ENCODE measurements around the gene ZNF691. TPM values are rescaled to one million over a fixed set of nuclear protein-coding genes. Genes with fewer than 3 reads are reported as not detected.

The ZNF691 gene
- polyA plus RNA-seq, 2 of the 4 experiments (the other 2 are of a cell fraction) = 4.8 to 6.2 TPM

GRCh38 chr1:42848823-42849537, 2.6 kb downstream of the ZNF691 start:
- peaks cover 5% of the 10 kb centered on the region; the same call in 1 of the 3 replicates for H3K9me3 ChIP-seq
- no peak overlapping the region for H3K4me2 ChIP-seq
- no peak for FAIRE-seq
- DNase-seq (ENCODE audit: low read depth in 1 of 2, low spot score in 1 of 2) = no peak
- no peak for TF ChIP-seq NPAS2 (CRISPR knock-in tag; IDR thresholded peaks at IDR 0.05; ENCODE audit: borderline replicate concordance)
- TF ChIP-seq CBX8 (IDR thresholded peaks at IDR 0.05) = no peak
- TF ChIP-seq USF2 (IDR thresholded peaks at IDR 0.05) = no peak
- TF ChIP-seq NFE2L2 (conservative IDR thresholded peaks at IDR 0.05; ENCODE audit: low read length) = no peak
- no peak for TF ChIP-seq ZSCAN20 (CRISPR knock-in tag; IDR thresholded peaks at IDR 0.05)
- no peak for TF ChIP-seq RNF2 (IDR thresholded peaks at IDR 0.05; ENCODE audit: borderline replicate concordance, low read depth)
- TF ChIP-seq CEBPB (IDR thresholded peaks at IDR 0.05) = no peak
- no peak for TF ChIP-seq REST (IDR thresholded peaks at IDR 0.05)
- no peak for TF ChIP-seq FOXS1 (CRISPR knock-in tag; IDR thresholded peaks at IDR 0.05)
- no peak for TF ChIP-seq BHLHE40 (IDR thresholded peaks at IDR 0.05; ENCODE audit: low read depth, low read length)
- TF ChIP-seq KDM1A (IDR thresholded peaks at IDR 0.05; ENCODE audit: low read depth) = no peak
- no peak for TF ChIP-seq CTCF (IDR thresholded peaks at IDR 0.05)
- no peak for TF ChIP-seq HMGXB4 (CRISPR knock-in tag; IDR thresholded peaks at IDR 0.05; ENCODE audit: borderline replicate concordance)
- TF ChIP-seq EHMT2 (IDR thresholded peaks at IDR 0.05; ENCODE audit: low read depth) = no peak
- TF ChIP-seq TP53 (CRISPR knock-in tag; IDR thresholded peaks at IDR 0.05) = no peak
- H3K4me1 ChIP-seq = peaks cover 15% of the 10 kb centered on the region; the same call in 2 of the 3 replicates
- ATAC-seq = no peak
- 87% methylated on average over 2 of the region's 2 CpGs for WGBS (ENCODE audit: missing lambda C conversion rate)
- H3K27ac ChIP-seq = no peak overlapping the region
- no peak overlapping the region for H3K4me3 ChIP-seq
- ChIA-PET POLR2A (no interaction called here), CTCF (interaction anchor here (1.7 kb wide), 1 partner anchor 72 kb away, joined by 11 read pairs; no protein-coding TSS in a partner anchor)

GRCh38 chr1:42849944-42850343, 3.5 kb downstream of the ZNF691 start:
- FAIRE-seq (no peak), DNase-seq (ENCODE audit: low read depth in 1 of 2, low spot score in 1 of 2) (no peak), ATAC-seq (no peak)
- no peak overlapping the region for H3K4me3 ChIP-seq
- POLR2A ChIA-PET = no interaction called here
- CTCF ChIA-PET = interaction anchor here (1.5 kb wide), 1 partner anchor 13 kb away, joined by 6 read pairs; no protein-coding TSS in a partner anchor
- peaks cover 5% of the 10 kb centered on the region; the same call in 1 of the 3 replicates for H3K9me3 ChIP-seq
- no peak overlapping the region for H3K4me2 ChIP-seq
- H3K4me1 ChIP-seq = peaks cover 15% of the 10 kb centered on the region; the same call in 2 of the 3 replicates
- 96% methylated on average over 3 of the region's 5 CpGs for WGBS (ENCODE audit: missing lambda C conversion rate)
- TF ChIP-seq KDM1A (IDR thresholded peaks at IDR 0.05; ENCODE audit: low read depth) (no peak), POLR2A (IDR thresholded peaks at IDR 0.05; ENCODE audit: low read length) (no peak), HDAC2 (IDR thresholded peaks at IDR 0.05) (no peak), RFX5 (IDR thresholded peaks at IDR 0.05) (no peak), FOSB (CRISPR knock-in tag; IDR thresholded peaks at IDR 0.05) (no peak), SREBF2 (IDR thresholded peaks at IDR 0.05) (no peak), HOXA7 (CRISPR knock-in tag; IDR thresholded peaks at IDR 0.05) (no peak), MAFK (IDR thresholded peaks at IDR 0.05; ENCODE audit: partially characterized antibody) (no peak), CTCF (IDR thresholded peaks at IDR 0.05) (no peak)
- no peak overlapping the region for H3K27ac ChIP-seq

Data from A549 (cell line).